ENCODE data around the gene CPT1A. TPM values are rescaled to one million over a fixed set of nuclear protein-coding genes. Genes with fewer than 3 reads are reported as not detected.

CPT1A gene
- total and polyA plus RNA-seq, 9 donors, result 9.2 to 15.4 (median 11.9) TPM

DNA sequence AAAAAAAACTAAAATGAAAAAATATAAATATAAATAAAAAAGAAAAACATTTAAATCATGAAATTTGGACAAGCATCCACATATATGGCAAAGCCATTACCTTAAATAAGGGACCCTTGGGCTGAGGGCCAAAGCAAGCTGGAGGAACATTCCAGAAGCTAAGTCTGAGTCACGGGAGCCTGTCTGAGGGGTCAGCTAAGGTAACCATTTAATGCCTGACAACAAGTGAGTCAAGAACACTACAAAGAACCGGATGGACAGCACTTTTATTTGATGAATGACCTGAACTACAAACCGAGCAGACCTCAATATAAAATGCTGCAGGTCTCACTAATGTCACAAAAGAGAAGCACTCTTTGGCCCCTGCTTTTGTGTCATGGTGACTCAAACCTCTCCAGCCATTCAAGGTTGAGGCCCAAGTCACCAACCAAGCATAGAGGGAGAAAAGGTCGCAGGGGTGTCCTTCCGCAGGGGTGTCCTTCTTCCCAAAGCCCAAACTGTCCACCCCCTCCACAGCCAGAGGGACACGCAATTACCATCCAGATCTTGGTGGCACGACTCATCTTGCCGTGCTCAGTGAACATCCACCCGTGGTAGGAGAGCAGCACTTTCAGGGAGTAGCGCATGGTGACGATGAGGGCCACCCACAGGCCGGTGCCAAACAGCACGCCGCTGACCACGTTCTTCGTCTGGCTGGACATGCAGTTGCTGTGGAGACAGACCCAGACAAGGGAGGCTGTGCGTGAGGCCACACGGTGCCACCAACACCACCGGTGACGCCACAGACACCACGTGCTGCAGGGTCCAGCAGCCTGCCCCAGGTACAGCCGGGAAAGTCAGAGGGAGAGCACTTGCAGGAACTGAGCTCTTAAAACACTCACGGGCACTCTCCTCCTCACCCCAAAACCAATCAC is 34.5 kb downstream of the CPT1A start:
- Histone ChIP-seq H3K4me3 (ENCODE audit: low read length) (no peak overlapping the region), H3K27ac (ENCODE audit: low read length) (no peak overlapping the region), H3K27me3 (ENCODE audit: control insufficient read depth, insufficient read depth, low read length) (no peaks in the 10 kb centered on the region), H3K9me3 (replicated peaks; ENCODE audit: control insufficient read depth, low read depth, low read length) (no peaks in the 10 kb centered on the region), H3K36me3 (ENCODE audit: control insufficient read depth, insufficient read depth, low read length) (peaks cover 14% of the 10 kb centered on the region), H3K4me1 (ENCODE audit: control insufficient read depth, insufficient read depth, low read length) (peaks cover 3% of the 10 kb centered on the region)
- DNase-seq, result peak; percentile 25
- WGBS (ENCODE audit: insufficient coverage), result 83% methylated on average over 21 of the region's 23 CpGs

DNA sequence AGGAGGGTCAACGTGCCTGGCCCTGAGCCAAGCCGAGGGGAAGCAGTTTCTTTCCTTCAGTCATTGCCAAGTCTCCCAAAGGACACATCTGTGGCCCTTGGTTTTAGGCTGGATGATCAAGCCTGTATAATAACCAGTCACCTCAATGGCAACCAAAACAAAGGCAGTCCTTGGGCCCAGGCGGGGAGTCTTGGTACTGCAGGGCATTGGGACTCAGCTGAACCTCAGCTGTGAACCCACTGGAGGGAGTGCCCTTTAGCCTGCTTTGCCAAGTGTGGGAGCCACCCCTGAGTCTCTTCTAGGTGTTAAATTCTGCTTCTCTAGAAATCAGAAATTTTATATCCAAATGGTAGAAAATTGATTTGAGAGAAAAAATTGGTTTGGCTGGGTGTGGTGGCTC is 36.9 kb downstream of the CPT1A start:
- DNase-seq, result no peak
- Histone ChIP-seq H3K27ac (ENCODE audit: low read length) (no peak overlapping the region), H3K4me3 (ENCODE audit: low read length) (no peak overlapping the region), H3K36me3 (ENCODE audit: control insufficient read depth, insufficient read depth, low read length) (peaks cover 22% of the 10 kb centered on the region), H3K9me3 (replicated peaks; ENCODE audit: control insufficient read depth, low read depth, low read length) (no peaks in the 10 kb centered on the region), H3K4me1 (ENCODE audit: control insufficient read depth, insufficient read depth, low read length) (no peaks in the 10 kb centered on the region), H3K27me3 (ENCODE audit: control insufficient read depth, insufficient read depth, low read length) (no peaks in the 10 kb centered on the region)
- whole genome bisulfite sequencing (ENCODE audit: insufficient coverage), result 91% methylated on average over 1 of the region's 3 CpGs

DNA sequence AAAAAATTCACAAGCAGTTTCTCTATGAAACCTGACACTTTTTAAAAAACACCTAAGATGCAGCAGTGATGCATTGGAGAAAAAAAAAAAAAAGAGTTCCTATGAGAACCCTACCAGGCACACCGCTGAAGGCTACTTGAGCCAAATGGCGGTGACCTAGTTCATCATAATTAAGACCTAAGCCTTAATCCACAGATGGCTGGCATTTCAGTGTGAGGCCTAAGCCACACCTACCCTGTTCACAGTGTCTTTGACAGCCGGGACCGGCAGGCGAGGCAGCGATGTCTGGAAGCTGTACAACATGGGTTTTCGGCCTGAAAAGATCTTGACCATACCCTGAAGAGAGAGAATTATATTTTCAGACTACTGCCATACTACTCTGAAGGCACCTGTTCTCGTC is 38.0 kb downstream of the CPT1A start:
- no peak for DNase-seq
- Histone ChIP-seq H3K4me1 (ENCODE audit: control insufficient read depth, insufficient read depth, low read length) (no peaks in the 10 kb centered on the region), H3K27me3 (ENCODE audit: control insufficient read depth, insufficient read depth, low read length) (no peaks in the 10 kb centered on the region), H3K27ac (ENCODE audit: low read length) (no peak overlapping the region), H3K36me3 (ENCODE audit: control insufficient read depth, insufficient read depth, low read length) (peaks cover 25% of the 10 kb centered on the region), H3K9me3 (replicated peaks; ENCODE audit: control insufficient read depth, low read depth, low read length) (no peaks in the 10 kb centered on the region), H3K4me3 (ENCODE audit: low read length) (no peak overlapping the region)
- no CpG with 5 or more reads among the region's 8 CpGs for whole genome bisulfite sequencing (ENCODE audit: insufficient coverage)

DNA sequence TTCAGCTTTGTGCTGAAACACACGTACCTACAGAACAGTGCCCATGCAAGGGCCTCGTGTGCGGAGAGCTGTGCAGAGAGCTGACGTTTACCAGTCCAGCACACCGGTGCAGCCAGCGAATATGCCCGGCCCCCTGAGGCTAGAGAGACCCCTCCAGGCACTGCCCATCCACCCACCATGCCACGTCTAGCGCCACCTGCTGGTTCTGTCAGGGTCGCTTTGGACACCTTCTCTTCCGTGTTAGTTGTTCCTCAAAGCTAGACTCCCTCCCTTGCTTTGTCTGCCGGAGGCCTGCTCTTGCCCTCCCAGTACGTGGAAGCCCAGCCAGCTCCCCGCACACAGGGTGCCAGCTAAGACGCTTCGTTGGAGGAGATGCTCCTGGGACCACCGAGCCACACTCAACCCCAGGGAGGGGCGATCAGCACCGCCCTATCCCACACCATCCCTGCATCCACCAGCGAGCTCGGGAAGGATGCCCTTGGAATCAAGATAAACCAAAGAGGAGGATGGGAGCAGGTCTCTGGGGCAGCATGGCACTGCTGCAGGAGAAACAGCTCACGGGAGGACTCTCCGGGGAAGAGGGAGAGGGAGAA is 43.4 kb downstream of the CPT1A start:
- peaks cover 36% of the 10 kb centered on the region for H3K36me3 ChIP-seq (ENCODE audit: control insufficient read depth, insufficient read depth, low read length)
- WGBS (ENCODE audit: insufficient coverage), result 46% methylated on average over 16 of the region's 23 CpGs

DNA sequence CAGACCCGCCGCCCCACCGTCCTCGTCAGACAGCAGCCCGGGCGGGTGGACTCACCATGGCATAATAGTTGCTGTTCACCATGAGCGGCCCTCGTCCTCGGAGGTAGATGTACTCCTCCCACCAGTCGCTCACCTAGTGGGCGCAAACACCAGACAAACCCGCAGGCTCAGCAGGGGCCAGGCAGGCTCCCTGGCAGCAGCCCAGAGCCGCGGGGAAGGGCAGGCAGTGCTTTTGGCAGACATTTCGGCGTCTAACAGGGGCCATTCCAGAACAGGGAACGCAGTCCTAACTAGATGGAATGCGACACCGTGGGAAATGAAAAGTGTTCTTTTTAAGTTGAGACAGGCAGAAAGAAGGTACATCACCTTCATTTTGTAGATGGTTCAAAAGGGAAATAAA is 44.9 kb downstream of the CPT1A start:
- Histone ChIP-seq H3K27ac (ENCODE audit: low read length) (no peak overlapping the region), H3K9me3 (replicated peaks; ENCODE audit: control insufficient read depth, low read depth, low read length) (no peaks in the 10 kb centered on the region), H3K4me3 (ENCODE audit: low read length) (no peak overlapping the region), H3K36me3 (ENCODE audit: control insufficient read depth, insufficient read depth, low read length) (peaks cover 47% of the 10 kb centered on the region), H3K4me1 (ENCODE audit: control insufficient read depth, insufficient read depth, low read length) (no peaks in the 10 kb centered on the region), H3K27me3 (ENCODE audit: control insufficient read depth, insufficient read depth, low read length) (no peaks in the 10 kb centered on the region)
- DNase-seq, result no peak
- WGBS (ENCODE audit: insufficient coverage), result 62% methylated on average over 19 of the region's 19 CpGs

More for the DNA sequence above, 43.4 kb downstream of the CPT1A start:
- Histone ChIP-seq H3K27ac (ENCODE audit: low read length) (no peak overlapping the region), H3K4me3 (ENCODE audit: low read length) (no peak overlapping the region), H3K9me3 (replicated peaks; ENCODE audit: control insufficient read depth, low read depth, low read length) (no peaks in the 10 kb centered on the region), H3K27me3 (ENCODE audit: control insufficient read depth, insufficient read depth, low read length) (no peaks in the 10 kb centered on the region), H3K4me1 (ENCODE audit: control insufficient read depth, insufficient read depth, low read length) (no peaks in the 10 kb centered on the region)
- no peak for DNase-seq

DNA sequence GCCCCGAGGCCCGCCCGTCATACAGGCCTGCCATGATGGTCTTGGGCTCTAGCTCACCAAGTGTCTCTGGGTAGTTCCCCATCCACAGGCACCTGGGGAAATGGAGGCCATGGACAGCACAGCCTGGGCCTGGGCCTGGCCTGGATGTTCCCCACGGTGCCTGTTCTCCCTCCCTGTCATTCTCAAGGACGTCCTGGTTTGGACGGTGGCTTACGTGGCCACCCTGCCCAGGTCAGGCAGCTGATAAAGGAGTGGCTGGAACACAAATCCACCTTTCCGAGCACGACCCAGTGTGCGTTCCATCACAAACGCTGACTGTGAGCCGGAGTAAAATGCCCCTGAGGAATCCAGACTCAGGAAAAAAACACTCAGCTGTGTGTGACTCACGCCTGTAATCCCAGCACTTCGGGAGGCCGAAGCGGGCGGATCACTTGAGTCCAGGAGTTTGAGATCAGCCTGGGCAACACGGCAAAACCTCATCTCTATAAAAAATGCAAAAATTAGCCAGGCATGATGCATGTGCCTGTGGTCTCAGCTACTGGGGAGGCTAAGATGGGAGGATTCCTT is 49.2 kb downstream of the CPT1A start:
- no peak for DNase-seq
- Histone ChIP-seq H3K27me3 (ENCODE audit: control insufficient read depth, insufficient read depth, low read length) (no peaks in the 10 kb centered on the region), H3K27ac (ENCODE audit: low read length) (no peak overlapping the region), H3K36me3 (ENCODE audit: control insufficient read depth, insufficient read depth, low read length) (peaks cover 35% of the 10 kb centered on the region), H3K4me1 (ENCODE audit: control insufficient read depth, insufficient read depth, low read length) (no peaks in the 10 kb centered on the region), H3K4me3 (ENCODE audit: low read length) (no peak overlapping the region), H3K9me3 (replicated peaks; ENCODE audit: control insufficient read depth, low read depth, low read length) (no peaks in the 10 kb centered on the region)
- WGBS (ENCODE audit: insufficient coverage), result 86% methylated on average over 15 of the region's 18 CpGs

DNA sequence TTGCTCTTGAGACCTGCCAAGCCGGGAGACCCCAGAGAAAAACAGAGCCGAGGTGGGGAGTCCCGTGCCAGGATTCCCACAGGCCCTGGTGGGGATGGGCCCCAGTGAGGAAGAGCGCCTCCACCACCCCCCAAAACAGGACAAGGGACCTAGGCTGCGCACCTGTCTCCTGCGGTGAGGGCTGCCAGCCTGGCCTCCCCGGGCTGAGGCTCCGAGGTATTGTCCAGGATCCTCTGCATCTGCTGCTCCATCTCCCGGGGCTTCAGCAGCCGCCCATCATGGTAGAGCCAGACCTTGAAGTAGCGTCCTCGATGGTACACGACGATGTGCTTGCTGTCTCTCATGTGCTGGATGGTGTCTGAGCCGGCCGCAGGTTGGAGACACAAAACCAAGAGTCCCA is 57.1 kb downstream of the CPT1A start:
- H3K27me3 ChIP-seq (ENCODE audit: control insufficient read depth, insufficient read depth, low read length), result no peaks in the 10 kb centered on the region
- no peak for DNase-seq
- H3K27ac ChIP-seq (ENCODE audit: low read length), result no peak overlapping the region
- H3K4me1 ChIP-seq (ENCODE audit: control insufficient read depth, insufficient read depth, low read length), result no peaks in the 10 kb centered on the region
- no peaks in the 10 kb centered on the region for H3K9me3 ChIP-seq (replicated peaks; ENCODE audit: control insufficient read depth, low read depth, low read length)
- no peak overlapping the region for H3K4me3 ChIP-seq (ENCODE audit: low read length)
- WGBS (ENCODE audit: insufficient coverage), result 91% methylated on average over 13 of the region's 16 CpGs
- H3K36me3 ChIP-seq (ENCODE audit: control insufficient read depth, insufficient read depth, low read length), result peaks cover 23% of the 10 kb centered on the region

DNA sequence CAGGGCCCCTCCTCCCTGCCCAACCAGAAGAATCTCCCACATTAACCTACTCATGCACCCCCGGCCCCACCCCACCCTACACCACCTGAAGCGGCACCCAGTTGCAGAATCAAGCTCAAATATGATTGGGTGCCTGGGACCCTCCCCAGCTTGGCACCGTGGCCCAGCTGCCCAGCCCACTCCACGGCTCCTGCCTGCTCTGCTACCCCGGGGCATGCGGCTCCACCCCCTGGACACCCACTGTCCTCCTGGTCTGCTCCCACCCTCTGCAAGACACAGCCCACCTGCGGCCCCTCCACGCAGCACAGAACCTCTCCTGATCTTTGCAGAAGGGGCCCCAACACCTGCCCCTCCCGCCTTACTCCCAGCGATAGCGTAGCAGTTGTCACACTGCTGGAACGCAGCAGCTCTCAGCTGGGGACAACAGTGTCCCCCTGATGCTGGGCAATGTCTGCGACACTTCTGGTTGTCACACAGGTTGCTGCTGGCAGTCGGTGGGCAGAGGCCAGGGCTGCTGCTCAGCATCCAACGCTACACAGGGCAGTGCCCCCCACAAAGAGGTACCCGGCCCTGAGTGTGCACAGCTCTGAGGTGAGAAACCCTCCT is 58.4 kb downstream of the CPT1A start:
- Histone ChIP-seq H3K4me3 (ENCODE audit: low read length) (no peak overlapping the region), H3K27me3 (ENCODE audit: control insufficient read depth, insufficient read depth, low read length) (no peaks in the 10 kb centered on the region), H3K36me3 (ENCODE audit: control insufficient read depth, insufficient read depth, low read length) (peaks cover 23% of the 10 kb centered on the region), H3K27ac (ENCODE audit: low read length) (no peak overlapping the region), H3K4me1 (ENCODE audit: control insufficient read depth, insufficient read depth, low read length) (no peaks in the 10 kb centered on the region), H3K9me3 (replicated peaks; ENCODE audit: control insufficient read depth, low read depth, low read length) (no peaks in the 10 kb centered on the region)
- 84% methylated on average over 14 of the region's 16 CpGs for WGBS (ENCODE audit: insufficient coverage)
- no peak for DNase-seq

DNA sequence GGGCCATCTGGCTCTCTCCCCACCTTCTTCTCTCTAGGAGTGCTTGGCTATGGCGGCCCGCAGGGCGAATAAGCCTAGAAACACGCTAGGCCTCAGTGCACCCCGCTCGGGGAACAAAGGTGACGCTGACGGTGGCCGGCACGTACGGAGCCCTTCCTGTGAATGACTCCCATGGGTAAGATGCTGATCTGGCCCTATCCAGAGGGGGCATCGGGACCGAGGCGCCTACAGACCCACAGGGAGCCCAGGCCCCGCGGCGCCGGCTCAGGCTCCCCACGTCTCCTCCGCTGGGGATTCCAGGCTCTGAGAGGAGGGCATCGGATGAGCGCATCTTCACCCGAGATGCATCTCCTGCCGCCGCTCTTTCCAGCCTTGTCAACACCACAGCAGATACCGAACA is 59.0 kb downstream of the CPT1A start:
- H3K4me1 ChIP-seq (ENCODE audit: control insufficient read depth, insufficient read depth, low read length), result no peaks in the 10 kb centered on the region
- no peaks in the 10 kb centered on the region for H3K27me3 ChIP-seq (ENCODE audit: control insufficient read depth, insufficient read depth, low read length)
- 94% methylated on average over 26 of the region's 26 CpGs for WGBS (ENCODE audit: insufficient coverage)
- no peak for DNase-seq
- no peak overlapping the region for H3K27ac ChIP-seq (ENCODE audit: low read length)
- H3K36me3 ChIP-seq (ENCODE audit: control insufficient read depth, insufficient read depth, low read length), result peaks cover 28% of the 10 kb centered on the region
- no peaks in the 10 kb centered on the region for H3K9me3 ChIP-seq (replicated peaks; ENCODE audit: control insufficient read depth, low read depth, low read length)
- no peak overlapping the region for H3K4me3 ChIP-seq (ENCODE audit: low read length)

DNA sequence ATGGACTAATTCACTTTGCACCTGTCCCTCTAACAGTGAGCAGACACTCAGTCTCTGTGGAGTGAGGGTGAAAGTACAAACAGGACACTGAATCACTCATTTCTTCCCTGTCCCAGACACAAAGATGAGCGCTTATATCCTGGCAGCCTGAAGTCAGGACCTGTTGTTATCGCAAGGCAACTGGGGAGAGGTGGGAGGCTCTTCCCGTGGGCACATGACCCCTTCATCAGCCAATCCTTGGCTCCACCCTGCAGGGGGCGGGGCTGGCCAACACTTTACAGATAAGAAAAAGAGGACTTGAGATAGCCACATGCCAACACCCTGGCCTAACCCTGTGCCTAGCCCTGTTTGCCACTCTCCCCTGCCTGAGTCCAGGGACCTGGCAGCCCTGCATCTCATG is 60.9 kb downstream of the CPT1A start:
- no peak for DNase-seq
- Histone ChIP-seq H3K9me3 (replicated peaks; ENCODE audit: control insufficient read depth, low read depth, low read length) (no peaks in the 10 kb centered on the region), H3K27ac (ENCODE audit: low read length) (no peak overlapping the region), H3K27me3 (ENCODE audit: control insufficient read depth, insufficient read depth, low read length) (no peaks in the 10 kb centered on the region), H3K4me1 (ENCODE audit: control insufficient read depth, insufficient read depth, low read length) (no peaks in the 10 kb centered on the region), H3K36me3 (ENCODE audit: control insufficient read depth, insufficient read depth, low read length) (peaks cover 33% of the 10 kb centered on the region), H3K4me3 (ENCODE audit: low read length) (no peak overlapping the region)
- 59% methylated on average over 2 of the region's 4 CpGs for WGBS (ENCODE audit: insufficient coverage)
